GM12878 (cell line): ENCODE data around the gene ANKRD60. TPM values are rescaled to one million over a fixed set of nuclear protein-coding genes. Genes with fewer than 3 reads are reported as not detected.

Source experiments
- ATAC-seq: fragments of 200-7000 bp; cut with Tn5 transposase; 3 replicates; pipeline ENCODE4 v1.9.1; 2020; ENCODE audit warnings: mild to moderate bottlenecking, moderate library complexity
- BruUV-seq: library from RNA; stranded (reverse); fragments of 400-500 nt; replicated peaks from 2 replicates; lab custom pipeline; 2021; lab: Mats Ljungman, UMichigan
- CTCF ChIA-PET: fragments of 300-600 bp; sonication (Branson Sonifier 250); formaldehyde crosslinking; extraction: SDS; loops from one replicate; lab custom pipeline; 2021; ENCODE audit warnings: inconsistent platforms; lab: Yijun Ruan, JAX
- POLR2A ChIA-PET: fragments of 350-600 bp; formaldehyde crosslinking; extraction: SDS; loops from one replicate; lab custom pipeline; 2021; ENCODE audit warnings: inconsistent platforms; lab: Charles Lee
- RAD21 ChIA-PET: fragments of 300-600 bp; sonication (Branson Sonifier 250); formaldehyde crosslinking; loops from one replicate; lab custom pipeline; 2023; ENCODE audit warnings: antibody characterized with exemption; ENCODE audit not compliant: unreplicated experiment; lab: Charles Lee
- SMC1A ChIA-PET: fragments of 300-600 bp; sonication (Branson Sonifier 250); formaldehyde crosslinking; loops from one replicate; lab custom pipeline; 2023; ENCODE audit not compliant: unreplicated experiment, uncharacterized antibody; lab: Charles Lee
- DNase-seq: peaks from one replicate; pipeline ENCODE4 v3.0.0-alpha.2; 2011; ENCODE audit warnings: low read depth, low spot score
- FAIRE-seq: peaks from 3 replicates; lab custom pipeline; 2011; peaks lifted over from hg19 to GRCh38; lab: Jason Lieb, UNC
- H2AFZ ChIP-seq: 2 replicates; pipeline ENCODE4 v1.6.0; 2011; ENCODE audit warnings: low read depth, low read length, control low read depth; ENCODE audit not compliant: control insufficient read depth
- H3K27ac ChIP-seq: 2 replicates; pipeline ENCODE4 v1.5.1; 2011; ENCODE audit warnings: control low read depth; ENCODE audit not compliant: control insufficient read depth, insufficient read depth
- H3K27me3 ChIP-seq, 2 experiments: replicated peaks in 1 of 2; 2 replicates each; pipeline versions ENCODE4 v1.6.0 to v1.6.1; 2011; ENCODE audit warnings: low read length in 1 of 2; ENCODE audit not compliant: control insufficient read depth in 2 of 2, insufficient read depth in 2 of 2
- H3K36me3 ChIP-seq, 2 experiments: 2 replicates each; pipeline ENCODE4 v1.5.1; 2011; ENCODE audit warnings: low read length in 1 of 2; ENCODE audit not compliant: control insufficient read depth in 2 of 2, insufficient read depth in 2 of 2
- H3K4me1 ChIP-seq: 2 replicates; pipeline ENCODE4 v1.6.1; 2011; ENCODE audit warnings: mild to moderate bottlenecking, low read length, moderate library complexity, mixed read lengths; ENCODE audit not compliant: control insufficient read depth, insufficient read depth
- H3K4me2 ChIP-seq: 2 replicates; pipeline ENCODE4 v1.6.0; 2011; ENCODE audit warnings: control low read depth; ENCODE audit not compliant: control insufficient read depth, insufficient read depth
- H3K4me3 ChIP-seq: fragments of 200-600 bp; sonication (generic); 2 replicates; pipeline ENCODE4 v1.5.1; 2016
- H3K79me2 ChIP-seq: 2 replicates; pipeline ENCODE4 v1.6.0; 2011; ENCODE audit warnings: low read length; ENCODE audit not compliant: control insufficient read depth, insufficient read depth
- H3K9ac ChIP-seq: 2 replicates; pipeline ENCODE4 v1.8.0; 2011; ENCODE audit warnings: low read length, control low read depth, mixed read lengths; ENCODE audit not compliant: control insufficient read depth, insufficient read depth
- H3K9me3 ChIP-seq: replicated peaks from 3 replicates; pipeline ENCODE4 v1.5.1; 2011; ENCODE audit warnings: mild to moderate bottlenecking, low read length; ENCODE audit not compliant: control insufficient read depth, insufficient read depth
- H4K20me1 ChIP-seq: 2 replicates; pipeline ENCODE4 v1.6.0; 2011; ENCODE audit not compliant: control insufficient read depth, insufficient read depth
- CBX5 ChIP-seq: sonication (generic); IDR thresholded peaks from 2 replicates; pipeline ENCODE4 v1.6.1; 2016; ENCODE audit warnings: low read depth, moderate library complexity, mild to moderate bottlenecking, inconsistent platforms
- IRF4 ChIP-seq: IDR thresholded peaks from 2 replicates; pipeline ENCODE4 v1.6.1; 2011; ENCODE audit warnings: low read depth, low read length
- MTA3 ChIP-seq: IDR thresholded peaks from 2 replicates; pipeline ENCODE4 v1.6.1; 2012; ENCODE audit warnings: low read length, inconsistent platforms, borderline replicate concordance
- NFYA ChIP-seq: IDR thresholded peaks from 2 replicates; pipeline ENCODE4 v1.6.1; 2011; ENCODE audit warnings: low read depth, mild to moderate bottlenecking, low read length, improper control_type of control experiment, borderline replicate concordance
- NFYB ChIP-seq: IDR thresholded peaks from 2 replicates; pipeline ENCODE4 v1.6.1; 2011; ENCODE audit warnings: low read depth, mild to moderate bottlenecking, low read length, improper control_type of control experiment, moderate library complexity; ENCODE audit not compliant: insufficient read depth
- NR2C2 ChIP-seq: IDR thresholded peaks from 2 replicates; pipeline ENCODE4 v1.6.1; 2011; ENCODE audit warnings: borderline replicate concordance, low read depth; ENCODE audit not compliant: control insufficient read depth, insufficient read length
- WGBS: methylation state at CpG from one replicate; pipeline ENCODE4 v1.1.6; 2016; ENCODE audit warnings: low lambda C conversion rate; ENCODE audit not compliant: insufficient replicate concordance, insufficient coverage; ENCODE audit errors: missing lambda C conversion rate; 5-methylcytosine and 5-hydroxymethylcytosine counted together
- in situ Hi-C: fragments of 300-500 bp; cut with MboI; formaldehyde crosslinking; loops from 9 replicates; pipeline ENCODE4 v1.14.3; 2018; ENCODE audit warnings: mixed read lengths
- intact Hi-C: fragments of 100-400 bp; cut with micrococcal nuclease; formaldehyde crosslinking; loops from one replicate; pipeline ENCODE4 v1.14.2; 2022; ENCODE audit not compliant: unreplicated experiment
- polyA plus RNA-seq, 11 experiments: library from polyadenylated mRNA; depleted of rRNA in 4 of 11; unstranded in 6 of 11; stranded (reverse) in 5 of 11; fragments of >200 nt; fragmentation: Nextera tagmentation in 4 of 11; fragmentation: Illumina TruSeq in 1 of 11; extraction: Ambion mirVana in 4 of 11; extraction: Trizol in 1 of 11; gene quantifications; 1 replicate in 1 of 11; 2 replicates in 10 of 11; pipeline versions ENCODE4 v1.2.1 to v1.2.3, GENCODE V29; 2011 to 2016; ENCODE audit warnings: inconsistent platforms in 2 of 11, missing spikeins in 2 of 11, low read depth in 1 of 11
- total RNA-seq, 4 experiments: library from RNA; depleted of rRNA in 3 of 4; stranded (reverse); fragments of >200 nt in 3 of 4; fragmentation: Illumina TruSeq in 1 of 4; extraction: Trizol in 1 of 4; gene quantifications; 2 replicates each; pipeline versions ENCODE4 v1.2.1 to v1.2.3, GENCODE V29; 2013 to 2021
- TF ChIP-seq, protein P1 (sequence below): IDR thresholded peaks from 2 replicates; pipeline ENCODE4 v1.6.1; 2011; ENCODE audit warnings: low read depth, low read length, improper control_type of control experiment, borderline replicate concordance

The ANKRD60 gene
- total and polyA plus RNA-seq, 10 of the 15 experiments (the other 5 are each of a cell fraction or from before 2014, with no cell fraction given), result not detected

DNA sequence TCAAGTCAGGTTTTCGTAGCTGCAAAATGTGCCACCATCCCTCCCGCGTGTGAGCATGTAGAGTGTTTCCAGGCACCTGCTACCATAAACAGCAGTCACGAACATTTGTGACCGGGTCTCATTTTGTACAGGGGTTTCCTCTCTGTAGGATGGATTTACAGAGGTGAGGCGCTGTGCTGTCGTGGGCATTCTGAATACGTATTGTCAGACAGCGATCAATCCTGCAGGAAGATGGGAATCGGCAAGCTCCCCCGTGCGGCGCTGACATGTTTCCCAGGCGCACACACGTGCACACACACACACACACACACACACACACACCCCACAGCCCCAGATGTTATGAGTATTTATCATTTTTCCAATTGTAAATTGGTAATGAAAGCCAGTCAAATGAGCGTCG lies 15.8 kb downstream of the ANKRD60 start:
- BruUV-seq, result no TSS peak
- in situ Hi-C loops (loop anchor here (5.0 kb wide), 1 partner anchor 695 kb away; no protein-coding TSS in a partner anchor), intact Hi-C loops (loop anchor here (5.0 kb wide), 1 partner anchor 700 kb away; no protein-coding TSS in a partner anchor)
- RAD21 ChIA-PET, result interaction anchor here (0.9 kb wide), 1 partner anchor 439 kb away, joined by 3 read pairs; the partner anchor contains the start of gene STX16
- Histone ChIP-seq H3K9ac (no peak overlapping the region), H4K20me1 (no peaks in the 10 kb centered on the region), H3K27me3 (peaks cover 2% of the 10 kb centered on the region in 2 experiments; a peak in 3 of 4 replicates), H3K4me2 (no peak overlapping the region), H3K36me3 (no peaks in the 10 kb centered on the region), H3K4me3 (no peak overlapping the region), H3K4me1 (no peaks in the 10 kb centered on the region), H3K27ac (no peak overlapping the region), H3K79me2 (no peaks in the 10 kb centered on the region), H3K9me3 (no peaks in the 10 kb centered on the region), H2AFZ (no peak overlapping the region)
- FAIRE-seq (no peak), DNase-seq (no peak), ATAC-seq (no peak)
- SMC1A ChIA-PET, result no interaction called here
- POLR2A ChIA-PET, result no interaction called here
- CTCF ChIA-PET, result interaction anchor here (1.3 to 1.4 kb wide), 3 partner anchors 22 to 125 kb away, joined by 3 read pairs; no protein-coding TSS in a partner anchor
- 64% methylated on average over 17 of the region's 17 CpGs for WGBS
- no peak for TF ChIP-seq IRF4

GRCh38 chr20:58210398-58210747 lies 18.1 kb downstream of the ANKRD60 start:
- no peaks in the 10 kb centered on the region for H3K79me2 ChIP-seq
- H3K4me2 ChIP-seq, result no peak overlapping the region
- no peaks in the 10 kb centered on the region; a peak in 3 of 4 replicates for H3K27me3 ChIP-seq
- H3K4me1 ChIP-seq, result no peaks in the 10 kb centered on the region
- ChIA-PET RAD21 (no interaction called here), SMC1A (interaction anchor here (1.6 to 2.1 kb wide), 2 partner anchors 20 to 557 kb away, joined by 3 to 5 read pairs; no protein-coding TSS in a partner anchor), CTCF (interaction anchor here (0.8 to 3.5 kb wide), 11 partner anchors 10 to 712 kb away, joined by 3 to 16 read pairs (median 3); no protein-coding TSS in a partner anchor), POLR2A (no interaction called here)
- WGBS, result 61% methylated on average over 7 of the region's 7 CpGs
- H3K9ac ChIP-seq, result no peak overlapping the region
- no peaks in the 10 kb centered on the region for H3K36me3 ChIP-seq
- TF ChIP-seq CBX5 (no peak), MTA3 (no peak), NR2C2 (no peak), NFYA (no peak), NFYB (no peak)
- TF ChIP-seq, protein P1, sequence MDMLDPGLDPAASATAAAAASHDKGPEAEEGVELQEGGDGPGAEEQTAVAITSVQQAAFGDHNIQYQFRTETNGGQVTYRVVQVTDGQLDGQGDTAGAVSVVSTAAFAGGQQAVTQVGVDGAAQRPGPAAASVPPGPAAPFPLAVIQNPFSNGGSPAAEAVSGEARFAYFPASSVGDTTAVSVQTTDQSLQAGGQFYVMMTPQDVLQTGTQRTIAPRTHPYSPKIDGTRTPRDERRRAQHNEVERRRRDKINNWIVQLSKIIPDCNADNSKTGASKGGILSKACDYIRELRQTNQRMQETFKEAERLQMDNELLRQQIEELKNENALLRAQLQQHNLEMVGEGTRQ, result no peak
- H4K20me1 ChIP-seq, result no peaks in the 10 kb centered on the region
- H3K4me3 ChIP-seq, result no peak overlapping the region
- in situ Hi-C loops (loop anchor here (5.0 kb wide), 1 partner anchor 693 kb away; no protein-coding TSS in a partner anchor), intact Hi-C loops (loop anchor here (2.0 to 5.0 kb wide), 2 partner anchors 614 to 698 kb away; no protein-coding TSS in a partner anchor)
- ATAC-seq (no peak), FAIRE-seq (no peak), DNase-seq (no peak)
- no peaks in the 10 kb centered on the region for H3K9me3 ChIP-seq
- BruUV-seq, result no TSS peak
- no peak overlapping the region for H2AFZ ChIP-seq
- H3K27ac ChIP-seq, result no peak overlapping the region
